Mucosa of descending colon (tissue), 3 donors: ENCODE measurements around the gene SMCHD1. TPM values are rescaled to one million over a fixed set of nuclear protein-coding genes. Genes with fewer than 3 reads are reported as not detected.

ENCODE experiments used
- ATAC-seq: fragments of 200-7000 bp; cut with Tn5 transposase; one replicate; pipeline ENCODE4 v1.9.1; 2020; ENCODE audit warnings: mild to moderate bottlenecking, moderate library complexity
- DNase-seq, 3 donors: peaks; one replicate each; pipeline ENCODE4 v3.0.0-alpha.2; 2020
- H3K36me3 ChIP-seq: fragments of 200-600 bp; one replicate; pipeline ENCODE4 v1.8.0; 2021; ENCODE audit warnings: low read depth, mild to moderate bottlenecking
- H3K4me1 ChIP-seq: fragments of 200-600 bp; one replicate; pipeline ENCODE4 v1.8.0; 2021; ENCODE audit warnings: low read depth, mild to moderate bottlenecking
- H3K4me3 ChIP-seq: fragments of 200-600 bp; one replicate; pipeline ENCODE4 v1.8.0; 2021; ENCODE audit warnings: mild to moderate bottlenecking
- H3K9me3 ChIP-seq: fragments of 200-600 bp; one replicate; pipeline ENCODE4 v1.8.0; 2021; ENCODE audit warnings: mild to moderate bottlenecking
- intact Hi-C, 2 donors: fragments of 100-400 bp; cut with DNase I in 1 of 2; cut with micrococcal nuclease in 1 of 2; formaldehyde crosslinking; loops; one replicate each; pipeline versions ENCODE4 v1.11.0 to v1.11.1; 2022; cut with DNase I, micrococcal nuclease
- total RNA-seq, 3 donors: library from RNA; stranded (reverse); fragmentation: NEBNext Ultra II Directional in 2 of 3; extraction: Animal tissue kit (Norgen Biotek cat#: 25700) in 2 of 3; gene quantifications; one replicate each; pipeline versions ENCODE4 v1.2.1 to v1.2.4, GENCODE V29; 2021 to 2023
- TF ChIP-seq, protein P1 (sequence below): fragments of 200-600 bp; IDR thresholded peaks from one replicate; pipeline ENCODE4 v1.8.0; 2022; ENCODE audit warnings: antibody characterized with exemption, mild to moderate bottlenecking
- donor health status: DM: no; HTN: no; CAD: no; lungs with moderate emphysema.
- donor health status: DM: no; HTN: no; CAD: no.
- donor health status: DM: no; HTN: yes; CAD: no.

Gene SMCHD1
- total RNA-seq, 3 donors from 2014 or later, result 66.4 to 94.3 (median 83.4) TPM

- Histone ChIP-seq H3K9me3 (no peaks in the 10 kb centered on the region), H3K36me3 (no peaks in the 10 kb centered on the region), H3K4me3 (no peak overlapping the region), H3K4me1 (no peaks in the 10 kb centered on the region)
- DNase-seq (no peak), ATAC-seq (no peak)
- intact Hi-C loops, result no loop called here
- TF ChIP-seq, protein P1, sequence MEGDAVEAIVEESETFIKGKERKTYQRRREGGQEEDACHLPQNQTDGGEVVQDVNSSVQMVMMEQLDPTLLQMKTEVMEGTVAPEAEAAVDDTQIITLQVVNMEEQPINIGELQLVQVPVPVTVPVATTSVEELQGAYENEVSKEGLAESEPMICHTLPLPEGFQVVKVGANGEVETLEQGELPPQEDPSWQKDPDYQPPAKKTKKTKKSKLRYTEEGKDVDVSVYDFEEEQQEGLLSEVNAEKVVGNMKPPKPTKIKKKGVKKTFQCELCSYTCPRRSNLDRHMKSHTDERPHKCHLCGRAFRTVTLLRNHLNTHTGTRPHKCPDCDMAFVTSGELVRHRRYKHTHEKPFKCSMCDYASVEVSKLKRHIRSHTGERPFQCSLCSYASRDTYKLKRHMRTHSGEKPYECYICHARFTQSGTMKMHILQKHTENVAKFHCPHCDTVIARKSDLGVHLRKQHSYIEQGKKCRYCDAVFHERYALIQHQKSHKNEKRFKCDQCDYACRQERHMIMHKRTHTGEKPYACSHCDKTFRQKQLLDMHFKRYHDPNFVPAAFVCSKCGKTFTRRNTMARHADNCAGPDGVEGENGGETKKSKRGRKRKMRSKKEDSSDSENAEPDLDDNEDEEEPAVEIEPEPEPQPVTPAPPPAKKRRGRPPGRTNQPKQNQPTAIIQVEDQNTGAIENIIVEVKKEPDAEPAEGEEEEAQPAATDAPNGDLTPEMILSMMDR, result no peak
Measured at GRCh38 chr18:2839202-2839601, 183.7 kb downstream of the SMCHD1 start.

- H3K4me3 ChIP-seq, result no peak overlapping the region
- intact Hi-C loops, result no loop called here
- DNase-seq, result no peak
- no peak for ATAC-seq
- TF ChIP-seq, protein P1, result no peak
- H3K4me1 ChIP-seq, result no peaks in the 10 kb centered on the region
- no peaks in the 10 kb centered on the region for H3K9me3 ChIP-seq
- no peaks in the 10 kb centered on the region for H3K36me3 ChIP-seq
Measured at GRCh38 chr18:2840521-2840920, 185.0 kb downstream of the SMCHD1 start.

- TF ChIP-seq, protein P1, result no peak
- intact Hi-C loops, result no loop called here
- Histone ChIP-seq H3K36me3 (no peaks in the 10 kb centered on the region), H3K4me1 (peaks cover 19% of the 10 kb centered on the region), H3K9me3 (no peaks in the 10 kb centered on the region), H3K4me3 (no peak overlapping the region)
- ATAC-seq (no peak), DNase-seq (peak in 1 of 3 donors; percentile 11)
Measured at GRCh38 chr18:2843146-2843545, 187.6 kb downstream of the SMCHD1 start.

GRCh38 chr18:2845172-2845571, 189.6 kb downstream of the SMCHD1 start:
- no peaks in the 10 kb centered on the region for H3K36me3 ChIP-seq
- H3K9me3 ChIP-seq, result no peaks in the 10 kb centered on the region
- no peak for DNase-seq
- TF ChIP-seq, protein P1, result no peak
- intact Hi-C loops, result no loop called here
- no peak overlapping the region for H3K4me3 ChIP-seq
- H3K4me1 ChIP-seq, result peaks cover 19% of the 10 kb centered on the region
- no peak for ATAC-seq

GRCh38 chr18:2846636-2847316, 191.2 kb downstream of the SMCHD1 start, which contains the start of gene EMILIN2:
Gene EMILIN2 (plus strand): TSS chr18:2847006. CDS start chr18:2847189, 183 bp downstream.
- Histone ChIP-seq H3K4me3 (no peak within 1 kb of the TSS), H3K4me1 (peaks cover 19% of the 10 kb centered on the region), H3K36me3 (no peaks in the 10 kb centered on the region), H3K9me3 (no peaks in the 10 kb centered on the region)
- intact Hi-C loops, result no loop called here
- TF ChIP-seq, protein P1, result no peak
- DNase-seq, result peak; percentile 57 to 83 (median 62)
- ATAC-seq, result peak; percentile 63
